HepG2 (cell line): ENCODE results near the gene MAN2A1. TPM values are rescaled to one million over a fixed set of nuclear protein-coding genes. Genes with fewer than 3 reads are reported as not detected.

Experiments used
- ATAC-seq: fragments of 200-7000 bp; cut with Tn5 transposase; 3 replicates; pipeline ENCODE4 v1.9.1; 2020; ENCODE audit warnings: mild to moderate bottlenecking, moderate library complexity
- BruUV-seq: library from RNA; stranded (reverse); fragments of 400-500 nt; replicated peaks from 2 replicates; lab custom pipeline; 2021; lab: Mats Ljungman, UMichigan
- CTCF ChIA-PET: fragments of 300-600 bp; formaldehyde crosslinking; extraction: SDS; loops from one replicate; lab custom pipeline; 2021; ENCODE audit warnings: low total read pairs, inconsistent platforms, low intra/inter-chr PET ratio; lab: Yijun Ruan, JAX
- POLR2A ChIA-PET: fragments of 350-600 bp; sonication (Branson Sonifier 250); formaldehyde crosslinking; loops from one replicate; lab custom pipeline; 2020; ENCODE audit warnings: antibody characterized with exemption, inconsistent platforms; lab: Yijun Ruan, JAX
- DNase-seq: peaks from one replicate; pipeline ENCODE4 v3.0.0-alpha.2; 2015; ENCODE audit warnings: low spot score
- FAIRE-seq: peaks from 3 replicates; lab custom pipeline; 2011; peaks lifted over from hg19 to GRCh38; lab: Jason Lieb, UNC
- H2AFZ ChIP-seq: one replicate; pipeline ENCODE4 v1.6.1; 2011; ENCODE audit warnings: low read length, inconsistent platforms
- H3K27ac ChIP-seq: fragments of 300-600 bp; 3 replicates; pipeline ENCODE4 v1.8.0; 2011; ENCODE audit warnings: mixed run types, mild to moderate bottlenecking, mixed read lengths, low read length, inconsistent platforms; ENCODE audit not compliant: insufficient read depth; ENCODE audit errors: extremely low read length
- H3K27me3 ChIP-seq, 2 experiments: fragments of 200-600 bp in 1 of 2; 2 replicates in 1 of 2; 3 replicates in 1 of 2; pipeline versions ENCODE4 v1.6.0 to v1.8.0; 2011; ENCODE audit warnings: low read length in 2 of 2, mild to moderate bottlenecking in 2 of 2, moderate library complexity in 2 of 2, inconsistent platforms in 1 of 2; ENCODE audit not compliant: insufficient read depth in 2 of 2, control insufficient read depth in 1 of 2
- H3K36me3 ChIP-seq, 2 experiments: fragments of 200-600 bp in 1 of 2; replicated peaks in 1 of 2; 2 replicates in 1 of 2; 3 replicates in 1 of 2; pipeline versions ENCODE4 v1.5.1 to v1.8.0; 2011; ENCODE audit warnings: low read length in 2 of 2, inconsistent platforms in 1 of 2; ENCODE audit not compliant: insufficient read depth in 2 of 2, control insufficient read depth in 1 of 2
- H3K4me1 ChIP-seq: 2 replicates; pipeline ENCODE4 v1.5.1; 2012; ENCODE audit warnings: low read length, inconsistent platforms; ENCODE audit not compliant: insufficient read depth
- H3K4me2 ChIP-seq: 2 replicates; pipeline ENCODE4 v1.6.0; 2011; ENCODE audit warnings: low read depth, low read length, inconsistent platforms
- H3K4me3 ChIP-seq, 3 experiments: fragments of 200-600 bp in 1 of 3; sonication (generic), shearing (Covaris generic) in 1 of 3; replicated peaks in 1 of 3; 2 replicates each; pipeline ENCODE4 v1.5.1; 2011 to 2016; ENCODE audit warnings: low read length in 3 of 3, inconsistent platforms in 2 of 3, low read depth in 2 of 3, mild to moderate bottlenecking in 2 of 3, control low read depth in 1 of 3, mixed read lengths in 1 of 3; ENCODE audit not compliant: insufficient read depth in 1 of 3
- H3K79me2 ChIP-seq: one replicate; pipeline ENCODE4 v1.6.1; 2011; ENCODE audit warnings: low read length, inconsistent platforms; ENCODE audit not compliant: insufficient read depth
- H3K9ac ChIP-seq: 2 replicates; pipeline ENCODE4 v1.6.0; 2011; ENCODE audit warnings: mild to moderate bottlenecking, low read depth, low read length, inconsistent platforms; ENCODE audit not compliant: insufficient read depth
- H3K9me3 ChIP-seq: 2 replicates; pipeline ENCODE4 v1.5.1; 2012; ENCODE audit warnings: mild to moderate bottlenecking, low read length
- H4K20me1 ChIP-seq: 2 replicates; pipeline ENCODE4 v1.6.0; 2011; ENCODE audit warnings: inconsistent platforms, mild to moderate bottlenecking, low read length, moderate library complexity; ENCODE audit not compliant: insufficient read depth
- CAMTA2 ChIP-seq: sonication (generic); formaldehyde crosslinking; IDR thresholded peaks from 2 replicates; pipeline ENCODE4 v1.4.0; 2020; ENCODE audit warnings: mild to moderate bottlenecking, missing genetic modification reagents, borderline replicate concordance
- CC2D1A ChIP-seq: sonication (generic); formaldehyde crosslinking; IDR thresholded peaks from 2 replicates; pipeline ENCODE4 v1.8.1; 2023; ENCODE audit warnings: mild to moderate bottlenecking, missing genetic modification reagents
- CEBPB ChIP-seq: IDR thresholded peaks from 2 replicates; pipeline ENCODE4 v1.6.1; 2011; ENCODE audit warnings: low read depth, low read length, improper control_type of control experiment, borderline replicate concordance
- ESRRA ChIP-seq: sonication (generic); formaldehyde crosslinking; IDR thresholded peaks from 2 replicates; pipeline ENCODE4 v1.5.1; 2020; ENCODE audit warnings: mild to moderate bottlenecking, low read depth, missing genetic modification reagents
- ETV6 ChIP-seq: sonication (generic); formaldehyde crosslinking; conservative IDR thresholded peaks from 2 replicates; pipeline ENCODE4 v1.4.0; 2020; ENCODE audit warnings: missing genetic modification reagents
- HDAC1 ChIP-seq: sonication (generic); formaldehyde crosslinking; IDR thresholded peaks from 2 replicates; pipeline ENCODE4 v1.5.1; 2020; ENCODE audit warnings: mild to moderate bottlenecking, missing genetic modification reagents
- HOXA7 ChIP-seq: sonication (generic); formaldehyde crosslinking; IDR thresholded peaks from 2 replicates; pipeline ENCODE4 v1.8.1; 2022; ENCODE audit warnings: mild to moderate bottlenecking, missing genetic modification reagents, moderate library complexity
- HOXA9 ChIP-seq: sonication (generic); formaldehyde crosslinking; IDR thresholded peaks from 2 replicates; pipeline ENCODE4 v1.8.1; 2022; ENCODE audit warnings: missing genetic modification reagents, mild to moderate bottlenecking, moderate library complexity, borderline replicate concordance
- NBN ChIP-seq: fragments of 450-650 bp; conservative IDR thresholded peaks from 2 replicates; pipeline ENCODE4 v1.6.1; 2017
- NR2C2 ChIP-seq: sonication (generic); formaldehyde crosslinking; IDR thresholded peaks from 2 replicates; pipeline ENCODE4 v1.4.0; 2020; ENCODE audit warnings: missing genetic modification reagents, mild to moderate bottlenecking, moderate library complexity, borderline replicate concordance
- REPIN1 ChIP-seq: sonication (generic); formaldehyde crosslinking; IDR thresholded peaks from 2 replicates; pipeline ENCODE4 v1.8.0; 2022; ENCODE audit warnings: missing genetic modification reagents, low read depth, mild to moderate bottlenecking, borderline replicate concordance
- TBP ChIP-seq: sonication (generic); formaldehyde crosslinking; IDR thresholded peaks from 2 replicates; pipeline ENCODE4 v1.5.0; 2020; ENCODE audit warnings: missing genetic modification reagents
- YEATS2 ChIP-seq: sonication (generic); formaldehyde crosslinking; IDR thresholded peaks from 2 replicates; pipeline ENCODE4 v1.4.0; 2020; ENCODE audit warnings: missing genetic modification reagents, borderline replicate concordance
- ZBTB2 ChIP-seq: sonication (generic); formaldehyde crosslinking; IDR thresholded peaks from 2 replicates; pipeline ENCODE4 v1.8.0; 2022; ENCODE audit warnings: low read depth, missing genetic modification reagents
- ZFY ChIP-seq: sonication (generic); formaldehyde crosslinking; IDR thresholded peaks from 2 replicates; pipeline ENCODE4 v1.4.0; 2020; ENCODE audit warnings: missing genetic modification reagents
- ZNF563 ChIP-seq: sonication (generic); formaldehyde crosslinking; IDR thresholded peaks from 2 replicates; pipeline ENCODE4 v1.8.0; 2022; ENCODE audit warnings: mild to moderate bottlenecking, moderate library complexity, missing genetic modification reagents
- ZNF605 ChIP-seq: sonication (generic); formaldehyde crosslinking; IDR thresholded peaks from 2 replicates; pipeline ENCODE4 v1.8.0; 2022; ENCODE audit warnings: mild to moderate bottlenecking, missing genetic modification reagents
- WGBS: methylation state at CpG from one replicate; pipeline ENCODE4 v1.1.6; 2017; ENCODE audit warnings: low lambda C conversion rate; 5-methylcytosine and 5-hydroxymethylcytosine counted together
- in situ Hi-C: cut with HindIII; loops from 2 replicates; pipeline ENCODE4 v1.10.0; 2017; ENCODE audit warnings: low pct_unique_long_range_greater_than_20kb; ENCODE audit not compliant: extremely low pct_ligation_motif_present
- intact Hi-C: fragments of 100-400 bp; cut with micrococcal nuclease; formaldehyde crosslinking; loops from one replicate; pipeline ENCODE4 v1.10.0; 2022; ENCODE audit not compliant: unreplicated experiment
- polyA plus RNA-seq, 8 experiments: library from polyadenylated mRNA; depleted of rRNA in 3 of 8; stranded (reverse) in 7 of 8; unstranded in 1 of 8; fragments of >200 nt; fragmentation: Illumina TruSeq in 4 of 8; extraction: Trizol in 4 of 8; gene quantifications; 2 replicates each; pipeline versions ENCODE4 v1.2.1 to v1.2.3, GENCODE V29; 2011 to 2016; ENCODE audit warnings: low read depth in 4 of 8, missing spikeins in 1 of 8, mixed read lengths in 1 of 8; ENCODE audit not compliant: insufficient read depth in 1 of 8
- total RNA-seq, 5 experiments: library from RNA; depleted of rRNA; stranded (reverse); fragments of >200 nt; fragmentation: Illumina TruSeq; extraction: Trizol; gene quantifications; 2 replicates each; pipeline ENCODE4 v1.2.3, GENCODE V29; 2016; ENCODE audit warnings: low read depth in 1 of 5

MAN2A1 gene
- total and polyA plus RNA-seq, 2 of the 13 experiments (the other 11 are each of a cell fraction or from before 2014, with no cell fraction given), result 56.2 to 80.5 TPM

DNA sequence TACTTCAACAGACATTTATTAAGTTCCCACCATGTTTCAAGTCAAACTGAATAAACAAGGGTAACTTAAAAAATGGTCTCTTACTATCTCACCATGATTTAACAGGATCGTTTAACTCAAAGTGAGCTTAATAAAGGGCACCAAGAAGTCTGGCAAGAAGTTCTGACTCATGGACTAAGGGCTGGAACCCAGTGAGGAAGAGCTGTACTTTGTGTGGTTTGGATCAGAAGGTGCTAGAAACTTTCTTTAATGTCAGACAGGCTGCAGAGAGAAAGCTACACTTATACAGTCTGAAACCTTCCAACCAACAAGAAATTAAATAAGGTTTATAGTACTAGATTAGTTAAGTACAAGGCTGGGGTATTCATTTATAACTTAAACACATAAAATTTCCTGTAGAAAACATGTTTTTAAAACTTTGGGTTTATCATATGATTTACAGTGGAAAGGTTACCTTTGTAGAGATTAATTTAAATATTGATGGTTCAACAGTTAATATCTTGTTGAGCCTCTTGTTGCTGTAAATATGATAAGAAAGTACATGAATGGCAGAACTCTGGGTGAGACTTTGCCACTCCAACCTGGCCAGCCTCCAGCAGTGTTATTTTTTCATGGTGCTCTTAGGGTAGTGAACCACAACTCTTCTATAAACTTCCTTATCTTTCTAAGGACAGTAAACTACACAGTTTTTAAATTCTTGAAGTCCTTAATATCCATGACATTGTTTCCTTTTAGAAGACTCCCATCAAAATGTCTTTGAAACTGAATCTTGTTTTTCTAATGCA lies 162.8 kb downstream of the MAN2A1 start:
- Histone ChIP-seq H3K27ac (no peak overlapping the region), H3K27me3 (no peaks in the 10 kb centered on the region), H3K4me3 (no peak overlapping the region), H2AFZ (no peak overlapping the region), H3K4me1 (no peaks in the 10 kb centered on the region), H3K9ac (no peak overlapping the region), H4K20me1 (no peaks in the 10 kb centered on the region), H3K9me3 (no peaks in the 10 kb centered on the region), H3K4me2 (no peak overlapping the region), H3K36me3 (peaks cover 20 to 53% of the 10 kb centered on the region in 2 experiments), H3K79me2 (no peaks in the 10 kb centered on the region)
- POLR2A ChIA-PET, result interaction anchor here (0.6 kb wide), 1 partner anchor 100 kb away, joined by 4 read pairs; no protein-coding TSS in a partner anchor
- FAIRE-seq, result no peak
- BruUV-seq, result no TSS peak
- in situ Hi-C loops (no loop called here), intact Hi-C loops (no loop called here)
- no peak for ATAC-seq
- CTCF ChIA-PET, result no interaction called here
- DNase-seq, result no peak
- WGBS, result 97% methylated on average over 1 of the region's 1 CpG
- TF ChIP-seq ZNF563 (CRISPR knock-in tag) (no peak), HDAC1 (CRISPR knock-in tag) (no peak), ZFY (CRISPR knock-in tag) (no peak)

- POLR2A ChIA-PET, result no interaction called here
- Histone ChIP-seq H3K27ac (no peak overlapping the region), H3K4me3 (no peak overlapping the region), H2AFZ (no peak overlapping the region), H4K20me1 (no peaks in the 10 kb centered on the region), H3K9ac (no peak overlapping the region), H3K79me2 (no peaks in the 10 kb centered on the region), H3K4me2 (no peak overlapping the region), H3K9me3 (no peaks in the 10 kb centered on the region), H3K36me3 (peaks cover 21 to 53% of the 10 kb centered on the region in 2 experiments), H3K27me3 (no peaks in the 10 kb centered on the region), H3K4me1 (no peaks in the 10 kb centered on the region)
- CTCF ChIA-PET, result no interaction called here
- no peak for ATAC-seq
- WGBS, result 62% methylated on average over 3 of the region's 3 CpGs
- in situ Hi-C loops (no loop called here), intact Hi-C loops (no loop called here)
- no peak for DNase-seq
- no peak for FAIRE-seq
- no TSS peak for BruUV-seq
- no peak for TF ChIP-seq CC2D1A (CRISPR knock-in tag)
- TF ChIP-seq ZNF605, result no peak
- no peak for TF ChIP-seq NR2C2 (CRISPR knock-in tag)
- no peak for TF ChIP-seq ZBTB2 (CRISPR knock-in tag)
- no peak for TF ChIP-seq HOXA9
- no peak for TF ChIP-seq NBN
- no peak for TF ChIP-seq REPIN1 (CRISPR knock-in tag)
- no peak for TF ChIP-seq ETV6 (CRISPR knock-in tag)
- TF ChIP-seq CEBPB, result no peak
- no peak for TF ChIP-seq ESRRA (CRISPR knock-in tag)
- TF ChIP-seq HOXA7 (CRISPR knock-in tag), result no peak
- no peak for TF ChIP-seq YEATS2 (CRISPR knock-in tag)
- no peak for TF ChIP-seq TBP (CRISPR knock-in tag)
- no peak for TF ChIP-seq CAMTA2
These were observed 163.7 kb downstream of the MAN2A1 start for GRCh38 chr5:109853377-109853776.
